Suprapubic skin (tissue), 4 donors: ENCODE results near the gene CTNND2. TPM values are rescaled to one million over a fixed set of nuclear protein-coding genes. Genes with fewer than 3 reads are reported as not detected.
A peak's percentile ranks its signal among the peaks of the same experiment; 100 is the strongest.

Source experiments
- DNase-seq, 2 donors: peaks; one replicate each; pipeline ENCODE4 v3.0.0-alpha.2; 2019; ENCODE audit warnings: low spot score in 2 of 2
- H3K27ac ChIP-seq: fragments of 200-600 bp; sonication (generic); one replicate; pipeline ENCODE4 v1.5.1; 2019
- H3K27me3 ChIP-seq: fragments of 200-600 bp; sonication (generic); one replicate; pipeline ENCODE4 v1.5.1; 2019
- H3K36me3 ChIP-seq: fragments of 200-600 bp; sonication (generic); one replicate; pipeline ENCODE4 v1.5.1; 2019
- H3K4me1 ChIP-seq: fragments of 200-600 bp; sonication (generic); one replicate; pipeline ENCODE4 v1.5.1; 2019
- H3K4me3 ChIP-seq: fragments of 200-600 bp; sonication (generic); one replicate; pipeline ENCODE4 v1.5.1; 2019; ENCODE audit warnings: mild to moderate bottlenecking
- H3K9me3 ChIP-seq: fragments of 200-600 bp; sonication (generic); one replicate; pipeline ENCODE4 v1.5.1; 2019
- CTCF ChIP-seq, 2 donors: fragments of 200-600 bp in 1 of 2; fragments of 450-650 bp in 1 of 2; sonication (generic) in 1 of 2; IDR thresholded peaks; one replicate each; pipeline ENCODE4 v1.5.1; 2016 to 2019; ENCODE audit warnings: antibody characterized with exemption in 2 of 2, mild to moderate bottlenecking in 1 of 2, moderate library complexity in 1 of 2
- EP300 ChIP-seq: sonication (generic); formaldehyde crosslinking; IDR thresholded peaks from one replicate; pipeline ENCODE4 v1.6.1; 2017; ENCODE audit warnings: antibody characterized with exemption
- POLR2A ChIP-seq, 2 donors: fragments of 450-650 bp; IDR thresholded peaks; one replicate each; pipeline ENCODE4 v1.6.1; 2017; ENCODE audit warnings: antibody characterized with exemption in 2 of 2, mild to moderate bottlenecking in 2 of 2, moderate library complexity in 2 of 2
- POLR2AphosphoS5 ChIP-seq, 3 donors: sonication (generic); formaldehyde crosslinking; IDR thresholded peaks; one replicate each; pipeline ENCODE4 v1.6.1; 2017; ENCODE audit warnings: antibody characterized with exemption in 3 of 3
- WGBS: methylation state at CpG from one replicate; pipeline ENCODE4 v1.1.5; 2018; 5-methylcytosine and 5-hydroxymethylcytosine counted together
- total RNA-seq, 4 donors: library from RNA; depleted of rRNA; stranded (reverse); fragments of >200 nt; gene quantifications; one replicate each; pipeline ENCODE4 v1.1.0, GENCODE V29; 2016

The CTNND2 gene
- total RNA-seq, 4 donors from 2014 or later: 0.40 to 3.8 (median 2.2) TPM

DNA sequence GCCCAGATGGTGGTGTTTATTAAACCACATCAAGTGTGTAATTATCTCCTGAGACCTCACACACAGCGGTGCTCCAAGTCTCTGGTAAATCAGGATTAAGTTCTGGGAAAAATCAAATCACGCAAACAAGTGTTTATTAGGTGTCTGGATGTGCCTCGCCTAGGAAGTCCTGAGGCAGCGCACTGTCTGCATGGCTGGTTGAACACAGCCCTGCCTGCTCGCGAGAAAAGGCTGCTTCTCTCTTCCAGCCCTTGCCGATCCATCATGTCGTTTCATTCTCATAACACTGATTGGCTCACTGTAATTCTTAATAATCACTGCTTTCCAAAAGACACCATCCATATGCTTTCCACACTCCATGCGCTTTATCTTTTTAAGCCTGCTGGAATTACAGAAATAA is 913.6 kb downstream of the CTNND2 start:
- H3K4me1 ChIP-seq: no peaks in the 10 kb centered on the region
- WGBS: 92% methylated on average over 9 of the region's 9 CpGs

DNA sequence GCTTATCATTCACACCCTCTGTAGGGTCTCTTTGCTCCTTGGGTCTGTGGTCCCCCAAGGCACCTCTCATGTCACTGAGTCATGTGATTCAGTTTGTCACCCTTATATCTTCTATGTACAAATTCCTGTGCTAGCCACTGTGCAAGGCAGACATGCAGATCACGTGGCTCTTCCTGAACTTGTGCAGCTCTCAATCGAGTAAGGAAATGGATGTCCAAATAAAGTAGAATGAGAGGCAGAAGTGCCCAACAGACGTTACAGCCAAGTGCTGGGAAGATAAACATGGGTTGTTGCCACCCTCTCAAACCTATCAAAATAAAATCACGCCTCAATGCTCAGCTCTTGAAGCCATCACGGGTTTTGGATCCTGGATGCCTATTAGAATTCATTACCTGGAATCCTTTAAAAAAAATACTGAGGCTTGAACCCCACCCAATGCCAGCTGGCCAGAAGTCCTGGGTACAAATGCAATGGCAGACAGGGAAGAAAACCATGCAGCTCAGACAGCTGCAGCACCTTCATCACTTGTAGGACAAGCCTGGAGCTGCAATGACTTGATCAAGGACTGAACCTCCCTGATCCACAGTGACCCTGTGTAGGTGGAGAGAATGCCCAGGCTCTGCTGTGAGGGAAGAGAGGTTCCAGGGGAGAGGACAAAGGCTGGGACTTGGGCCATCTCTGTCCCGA is 914.5 kb downstream of the CTNND2 start:
- no peak overlapping the region for H3K4me3 ChIP-seq
- H3K4me1 ChIP-seq: no peaks in the 10 kb centered on the region
- no peak overlapping the region for H3K27ac ChIP-seq
- TF ChIP-seq CTCF (IDR thresholded peaks at IDR 0.05) (no peak), EP300 (no peak), POLR2AphosphoS5 (IDR thresholded peaks at IDR 0.05) (no peak), POLR2A (IDR thresholded peaks at IDR 0.05) (no peak)
- DNase-seq: peak in 1 of 2 donors; percentile 23
- 53% methylated on average over 6 of the region's 6 CpGs for WGBS
- H3K27me3 ChIP-seq: peaks cover 28% of the 10 kb centered on the region
- no peaks in the 10 kb centered on the region for H3K36me3 ChIP-seq
- no peaks in the 10 kb centered on the region for H3K9me3 ChIP-seq

More for the DNA sequence above, 913.6 kb downstream of the CTNND2 start:
- peaks cover 29% of the 10 kb centered on the region for H3K27me3 ChIP-seq
- no peak overlapping the region for H3K27ac ChIP-seq
- no peaks in the 10 kb centered on the region for H3K9me3 ChIP-seq
- DNase-seq: peak in 1 of 2 donors; percentile 59
- no peak overlapping the region for H3K4me3 ChIP-seq
- TF ChIP-seq EP300 (no peak), POLR2A (IDR thresholded peaks at IDR 0.05) (no peak), CTCF (IDR thresholded peaks at IDR 0.05) (no peak)
- no peaks in the 10 kb centered on the region for H3K36me3 ChIP-seq

- Histone ChIP-seq H3K36me3 (no peaks in the 10 kb centered on the region), H3K4me3 (no peak overlapping the region), H3K27ac (no peak overlapping the region), H3K9me3 (no peaks in the 10 kb centered on the region), H3K27me3 (peaks cover 24% of the 10 kb centered on the region), H3K4me1 (no peaks in the 10 kb centered on the region)
- TF ChIP-seq EP300 (no peak), POLR2AphosphoS5 (IDR thresholded peaks at IDR 0.05) (no peak)
- DNase-seq: peak in 1 of 2 donors; percentile 15
- WGBS: 10% methylated on average over 2 of the region's 2 CpGs
Measured at GRCh38 chr5:10988622-10989021, 915.6 kb downstream of the CTNND2 start.

DNA sequence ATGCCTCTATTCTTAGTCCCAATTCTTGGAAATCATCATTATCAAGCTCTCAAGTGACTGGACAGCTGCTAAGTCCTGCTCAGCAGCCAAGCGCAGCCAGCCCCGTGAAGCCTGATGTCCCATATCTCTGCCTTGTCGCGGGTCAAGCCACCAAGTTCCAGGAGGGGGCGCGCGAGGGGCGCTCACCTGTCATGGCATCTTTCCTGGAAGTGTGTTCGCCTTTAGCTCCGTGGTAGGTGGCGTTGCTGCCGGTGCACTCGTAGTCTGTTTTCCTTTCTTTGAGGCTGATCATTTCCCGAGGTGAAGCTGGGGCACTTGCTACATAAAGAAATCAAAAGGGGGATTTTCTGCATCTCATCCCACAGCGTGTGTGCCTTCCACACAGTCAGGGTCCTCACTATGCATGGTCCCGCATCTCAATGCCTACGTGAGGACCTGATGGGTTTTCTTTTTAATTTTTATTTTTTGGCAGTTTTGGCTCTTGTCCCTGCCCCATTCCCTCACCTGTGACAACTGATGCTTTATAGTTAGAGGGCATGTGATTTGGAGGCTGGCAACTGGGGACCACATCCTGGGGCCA is 916.2 kb downstream of the CTNND2 start:
- DNase-seq: peak; percentile 64 to 80
- no peak overlapping the region for H3K27ac ChIP-seq
- H3K4me3 ChIP-seq: no peak overlapping the region
- H3K4me1 ChIP-seq: no peaks in the 10 kb centered on the region
- TF ChIP-seq POLR2AphosphoS5 (IDR thresholded peaks at IDR 0.05) (no peak), EP300 (no peak), CTCF (IDR thresholded peaks at IDR 0.05) (peak; percentile 2 to 67), POLR2A (IDR thresholded peaks at IDR 0.05) (no peak)
- no peaks in the 10 kb centered on the region for H3K36me3 ChIP-seq
- no peaks in the 10 kb centered on the region for H3K9me3 ChIP-seq
- 14% methylated on average over 17 of the region's 17 CpGs for WGBS
- H3K27me3 ChIP-seq: peaks cover 24% of the 10 kb centered on the region

GRCh38 chr5:10987276-10987924 is 916.8 kb downstream of the CTNND2 start:
- no peak for TF ChIP-seq EP300
- TF ChIP-seq POLR2A (IDR thresholded peaks at IDR 0.05): no peak
- TF ChIP-seq POLR2AphosphoS5 (IDR thresholded peaks at IDR 0.05): no peak
- no peak for TF ChIP-seq CTCF (IDR thresholded peaks at IDR 0.05)
- Histone ChIP-seq H3K27me3 (peaks cover 24% of the 10 kb centered on the region), H3K4me1 (no peaks in the 10 kb centered on the region), H3K4me3 (no peak overlapping the region), H3K36me3 (no peaks in the 10 kb centered on the region), H3K27ac (no peak overlapping the region), H3K9me3 (no peaks in the 10 kb centered on the region)
- DNase-seq: peak in 1 of 2 donors; percentile 35
- 48% methylated on average over 8 of the region's 8 CpGs for WGBS
